Effector CD8-positive, alpha-beta T cell (primary cell): ENCODE results near the gene PLXNB3.
A peak's percentile ranks its signal among the peaks of the same experiment; 100 is the strongest.
"Not testable (repeated sequence)": the region's sequence is repeated elsewhere in the genome, so short reads cannot be mapped to it uniquely, and the experiment has no call there.

ENCODE experiments used
- DNase-seq: peaks from one replicate; lab custom pipeline; 2025; lab: John Stamatoyannopoulos, UW
- total RNA-seq, 4 experiments: gene quantifications; one replicate each; lab custom pipeline; 2026; lab: John Stamatoyannopoulos, UW

Gene PLXNB3
- 0 to 0.27 (median 0) reads per million in 4 experiments for total RNA-seq

DNA sequence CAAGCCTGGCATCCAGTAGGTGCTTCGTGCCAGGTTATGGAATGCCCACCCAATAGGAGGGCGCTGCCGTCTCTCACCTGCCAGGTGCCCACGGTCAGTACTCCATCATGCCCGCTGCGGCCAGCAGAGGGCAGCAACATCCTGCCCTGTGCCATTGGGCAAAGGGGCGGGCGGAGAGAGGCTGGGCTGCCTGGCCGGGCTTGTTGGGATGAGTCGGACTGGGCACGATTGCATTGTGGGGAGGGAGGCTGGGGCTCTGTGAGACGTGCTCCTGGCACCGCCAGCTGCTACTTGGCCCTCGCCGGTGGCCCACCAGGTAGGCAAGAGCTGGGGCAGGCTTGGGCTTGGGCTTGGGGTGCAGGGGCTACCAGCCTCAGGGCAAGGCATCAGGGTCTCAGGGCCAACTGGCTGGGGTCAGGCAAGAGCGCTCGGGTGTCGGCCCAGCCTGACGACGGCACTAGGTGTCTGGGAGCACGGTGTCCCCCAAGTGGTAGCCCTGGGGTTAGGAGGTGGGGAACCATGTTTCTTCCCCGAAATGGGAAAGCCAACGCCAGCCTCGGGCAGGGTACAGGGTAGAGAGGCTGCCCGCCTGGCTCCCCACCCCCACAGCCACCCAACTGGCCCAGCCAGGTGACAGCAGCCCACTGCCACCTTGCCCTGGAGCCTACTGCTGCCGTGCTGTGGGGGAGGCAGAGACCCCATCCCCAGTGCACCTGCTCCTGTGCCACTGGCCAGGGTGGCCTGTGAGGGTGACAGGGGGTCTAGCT is at the start of gene PLXNB3:
Gene PLXNB3 (plus strand): TSS at position 261 of the 767 bp plus-strand sequence. CDS start 1,287 bp downstream, outside the sequence.
- DNase-seq, result peak; percentile 68

DNA sequence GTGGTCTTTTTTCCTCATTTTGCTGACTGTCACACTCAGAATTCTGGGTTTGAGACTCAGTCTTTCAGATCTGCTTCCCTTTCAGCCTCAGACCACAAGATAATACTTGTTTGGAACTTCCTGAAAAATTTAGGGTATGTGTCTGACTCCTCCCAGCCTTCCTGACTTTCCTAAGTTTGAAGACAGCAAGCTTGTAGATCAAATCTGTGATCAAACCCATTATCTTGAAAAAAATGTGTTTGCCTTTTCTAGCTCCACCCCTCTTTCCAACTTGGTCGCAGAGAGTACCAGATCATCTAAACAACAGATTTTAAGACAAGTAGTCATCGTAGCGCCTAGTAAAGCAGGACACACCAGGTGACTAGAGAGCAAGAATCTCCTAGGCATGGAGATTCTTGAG is 49.8 kb upstream of the PLXNB3 start:
- no peak for DNase-seq

DNA sequence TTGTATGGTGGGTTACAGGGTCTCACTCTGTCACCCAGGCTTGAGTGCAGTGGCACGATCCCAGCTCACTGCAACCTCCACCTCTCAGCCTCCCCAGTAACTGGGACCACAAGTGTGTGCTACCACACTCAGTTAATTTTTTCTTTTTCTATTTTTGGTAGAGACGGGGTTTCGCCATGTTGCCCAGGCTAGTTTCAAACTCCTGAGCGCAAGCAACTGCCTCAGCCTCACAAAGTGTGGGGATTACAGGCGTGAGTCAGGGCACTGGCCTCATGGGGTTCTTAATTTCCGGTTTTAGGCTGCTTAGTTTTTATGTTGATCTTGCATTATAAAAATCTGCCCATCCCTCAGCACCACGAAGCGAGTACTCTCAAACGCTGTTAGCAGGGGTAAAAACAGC is 46.6 kb upstream of the PLXNB3 start:
- DNase-seq, result no peak

DNA sequence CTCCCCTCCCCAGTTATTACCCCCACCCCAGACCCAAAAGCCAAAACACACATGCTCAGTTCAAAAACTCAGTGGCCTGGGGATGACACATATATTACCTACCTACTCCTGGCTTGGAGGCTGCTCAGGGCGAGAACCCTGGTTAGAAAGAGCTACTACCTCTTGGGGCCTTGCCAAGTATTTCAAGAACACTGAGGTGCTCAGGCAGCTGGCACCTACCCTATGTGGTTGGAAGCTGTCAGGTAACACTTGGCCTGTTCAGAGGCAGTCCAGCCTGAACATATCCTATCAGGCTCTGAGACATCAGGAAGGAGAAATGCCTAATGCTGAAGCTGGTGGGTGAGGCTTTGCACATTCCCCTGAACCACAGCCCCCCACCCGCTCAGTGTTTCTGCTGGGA is 44.8 kb upstream of the PLXNB3 start:
- no peak for DNase-seq

DNA sequence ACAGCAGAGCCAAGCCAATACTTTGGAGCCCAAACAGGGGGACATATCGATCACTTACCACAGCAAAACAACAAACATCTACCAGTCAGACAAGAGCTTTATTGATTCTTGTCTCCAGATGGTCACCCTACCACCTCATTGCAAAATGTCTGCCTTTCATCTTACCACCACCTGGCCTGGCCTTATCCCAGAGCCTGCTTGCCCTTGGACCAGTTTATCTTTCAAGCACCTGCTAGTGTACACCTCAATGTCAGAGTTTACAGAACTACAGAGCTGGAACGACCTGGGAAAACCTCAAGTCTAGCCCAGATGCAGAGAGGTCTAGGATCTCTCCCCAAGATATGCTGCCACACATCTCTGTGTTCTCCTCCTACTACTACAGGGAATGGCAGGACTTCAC is 44.3 kb upstream of the PLXNB3 start:
- DNase-seq, result no peak

DNA sequence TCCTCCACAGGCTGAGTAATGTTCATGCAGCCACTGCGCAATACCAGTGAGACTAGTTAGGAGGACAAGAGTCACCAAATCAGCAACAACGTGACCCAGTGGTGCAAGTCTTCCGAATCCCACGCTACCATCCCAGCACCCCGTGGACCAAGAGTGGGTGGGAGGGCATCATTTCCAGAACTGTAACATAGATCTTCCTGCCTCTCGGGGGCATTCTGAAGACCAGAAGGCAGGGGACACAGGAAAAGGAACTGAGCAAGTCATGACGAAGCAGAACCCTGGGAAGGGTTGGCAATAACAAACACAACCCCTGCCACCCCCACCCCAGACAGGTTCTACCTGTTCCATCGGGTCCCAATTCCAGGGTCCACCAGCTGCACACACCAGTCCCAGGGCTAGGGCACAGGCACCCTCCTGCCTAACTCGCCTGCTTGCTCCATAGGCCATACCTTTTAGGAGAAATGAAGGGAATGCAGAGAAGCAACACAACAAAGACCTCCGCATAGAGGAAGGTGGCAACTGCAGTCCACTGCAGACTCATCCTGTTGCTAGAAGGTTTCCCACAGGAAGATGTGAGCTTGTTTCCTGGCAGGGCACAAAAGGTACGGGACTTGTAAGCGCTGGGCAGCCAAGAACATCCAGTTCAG is 41.2 kb upstream of the PLXNB3 start:
- no peak for DNase-seq

DNA sequence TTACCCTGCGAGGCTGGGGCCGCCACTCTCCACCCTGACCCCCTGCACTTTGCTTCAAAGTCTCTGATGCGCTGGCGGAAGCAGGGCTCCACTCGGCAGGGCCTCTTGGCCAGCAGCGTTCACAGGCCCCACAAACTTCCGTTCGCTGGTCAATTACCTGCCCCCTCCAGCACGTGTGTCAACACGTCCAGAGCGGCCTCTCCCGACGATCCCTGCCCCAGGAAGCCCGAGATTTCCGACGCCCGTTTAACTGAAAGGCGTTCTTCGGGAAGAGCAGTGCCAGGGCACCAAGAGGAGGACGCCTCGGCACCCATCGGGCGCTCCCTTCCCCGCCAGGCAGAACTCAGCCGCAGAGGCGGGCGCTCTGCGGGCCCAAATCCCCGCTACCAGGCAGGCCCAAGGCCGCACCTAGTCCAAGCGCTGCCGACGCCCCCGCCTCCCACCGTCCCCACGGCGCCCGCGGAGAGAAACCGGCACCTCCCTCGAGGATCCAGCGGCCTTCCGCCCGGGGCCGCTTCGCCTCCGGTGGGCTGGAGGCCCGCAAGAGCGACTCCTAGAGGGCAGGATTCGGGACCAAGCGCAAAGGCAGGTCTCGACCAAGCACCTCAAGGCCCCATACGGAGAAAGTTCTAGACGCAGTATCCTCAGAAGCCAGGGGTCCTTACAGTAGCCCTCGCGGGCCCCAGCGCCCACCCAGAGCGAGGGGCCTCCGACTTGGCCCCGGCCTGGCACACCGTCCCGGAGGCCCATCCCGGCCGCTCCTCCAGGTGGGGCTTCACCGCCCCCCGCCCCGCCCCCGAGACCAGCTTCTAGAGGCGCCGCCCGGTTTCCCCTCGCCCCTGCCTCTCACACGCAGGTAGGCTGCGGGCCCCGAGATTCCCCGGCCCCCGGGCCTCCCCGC is 40.4 kb upstream of the PLXNB3 start:
- peak; percentile 64 for DNase-seq

DNA sequence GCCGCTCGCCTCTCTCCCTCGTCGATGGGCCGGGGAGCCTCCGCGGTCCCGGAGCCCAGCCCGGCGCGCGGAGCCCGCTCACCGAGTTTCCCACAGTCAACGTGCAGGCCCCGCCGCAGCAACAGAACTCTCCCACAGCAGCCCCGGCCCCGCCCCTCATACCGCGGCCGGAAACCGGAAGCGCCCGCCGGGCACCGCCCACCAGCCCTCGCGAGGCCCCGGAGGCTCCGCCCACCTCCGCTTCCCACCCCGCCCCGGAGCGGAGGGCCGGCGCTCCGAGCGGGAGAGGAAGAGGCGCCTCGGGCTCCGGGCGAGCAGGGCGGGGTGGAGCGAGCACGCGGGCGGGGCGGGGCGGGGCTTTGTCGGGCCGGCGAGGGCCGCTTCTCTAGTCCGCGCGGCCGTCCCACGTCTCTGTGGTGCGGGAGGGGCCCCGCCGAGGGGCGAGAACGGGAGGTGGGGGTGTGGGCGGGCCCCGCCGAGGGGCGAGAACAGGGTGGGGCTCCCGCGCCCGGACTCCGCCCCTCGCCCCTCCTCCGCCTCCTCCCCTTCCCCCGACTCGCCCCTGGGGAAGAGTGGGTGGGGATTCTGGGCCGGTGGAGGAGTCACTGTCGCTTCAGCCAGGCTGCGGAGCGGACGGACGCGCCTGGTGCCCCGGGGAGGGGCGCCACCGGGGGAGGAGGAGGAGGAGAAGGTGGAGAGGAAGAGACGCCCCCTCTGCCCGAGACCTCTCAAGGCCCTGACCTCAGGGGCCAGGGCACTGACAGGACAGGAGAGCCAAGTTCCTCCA is 39.6 kb upstream of the PLXNB3 start, which contains the start of the genes ABCD1 and BCAP31:
Gene ABCD1 (plus strand): TSS at position 605 of the 787 bp plus-strand sequence. CDS start 411 bp downstream, outside the sequence.
Gene BCAP31 (minus strand): TSS at position 136 of the 787 bp plus-strand sequence. CDS start 1,143 bp downstream, outside the sequence.
- DNase-seq, result peak; percentile 83

DNA sequence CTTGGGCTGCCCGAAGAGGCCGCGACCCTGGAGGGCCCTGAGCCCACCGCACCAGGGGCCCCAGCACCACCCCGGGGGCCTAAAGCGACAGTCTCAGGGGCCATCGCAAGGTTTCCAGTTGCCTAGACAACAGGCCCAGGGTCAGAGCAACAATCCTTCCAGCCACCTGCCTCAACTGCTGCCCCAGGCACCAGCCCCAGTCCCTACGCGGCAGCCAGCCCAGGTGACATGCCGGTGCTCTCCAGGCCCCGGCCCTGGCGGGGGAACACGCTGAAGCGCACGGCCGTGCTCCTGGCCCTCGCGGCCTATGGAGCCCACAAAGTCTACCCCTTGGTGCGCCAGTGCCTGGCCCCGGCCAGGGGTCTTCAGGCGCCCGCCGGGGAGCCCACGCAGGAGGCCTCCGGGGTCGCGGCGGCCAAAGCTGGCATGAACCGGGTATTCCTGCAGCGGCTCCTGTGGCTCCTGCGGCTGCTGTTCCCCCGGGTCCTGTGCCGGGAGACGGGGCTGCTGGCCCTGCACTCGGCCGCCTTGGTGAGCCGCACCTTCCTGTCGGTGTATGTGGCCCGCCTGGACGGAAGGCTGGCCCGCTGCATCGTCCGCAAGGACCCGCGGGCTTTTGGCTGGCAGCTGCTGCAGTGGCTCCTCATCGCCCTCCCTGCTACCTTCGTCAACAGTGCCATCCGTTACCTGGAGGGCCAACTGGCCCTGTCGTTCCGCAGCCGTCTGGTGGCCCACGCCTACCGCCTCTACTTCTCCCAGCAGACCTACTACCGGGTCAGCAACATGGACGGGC is 38.8 kb upstream of the PLXNB3 start:
- DNase-seq, result no peak

DNA sequence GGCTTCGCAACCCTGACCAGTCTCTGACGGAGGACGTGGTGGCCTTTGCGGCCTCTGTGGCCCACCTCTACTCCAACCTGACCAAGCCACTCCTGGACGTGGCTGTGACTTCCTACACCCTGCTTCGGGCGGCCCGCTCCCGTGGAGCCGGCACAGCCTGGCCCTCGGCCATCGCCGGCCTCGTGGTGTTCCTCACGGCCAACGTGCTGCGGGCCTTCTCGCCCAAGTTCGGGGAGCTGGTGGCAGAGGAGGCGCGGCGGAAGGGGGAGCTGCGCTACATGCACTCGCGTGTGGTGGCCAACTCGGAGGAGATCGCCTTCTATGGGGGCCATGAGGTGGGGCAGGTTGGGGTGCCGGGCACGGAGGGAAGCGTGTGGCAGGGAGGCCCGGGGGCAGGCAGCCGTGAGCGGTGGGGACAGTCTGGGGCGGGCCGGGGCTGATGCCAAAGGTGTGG is 38.2 kb upstream of the PLXNB3 start:
- no peak for DNase-seq

DNA sequence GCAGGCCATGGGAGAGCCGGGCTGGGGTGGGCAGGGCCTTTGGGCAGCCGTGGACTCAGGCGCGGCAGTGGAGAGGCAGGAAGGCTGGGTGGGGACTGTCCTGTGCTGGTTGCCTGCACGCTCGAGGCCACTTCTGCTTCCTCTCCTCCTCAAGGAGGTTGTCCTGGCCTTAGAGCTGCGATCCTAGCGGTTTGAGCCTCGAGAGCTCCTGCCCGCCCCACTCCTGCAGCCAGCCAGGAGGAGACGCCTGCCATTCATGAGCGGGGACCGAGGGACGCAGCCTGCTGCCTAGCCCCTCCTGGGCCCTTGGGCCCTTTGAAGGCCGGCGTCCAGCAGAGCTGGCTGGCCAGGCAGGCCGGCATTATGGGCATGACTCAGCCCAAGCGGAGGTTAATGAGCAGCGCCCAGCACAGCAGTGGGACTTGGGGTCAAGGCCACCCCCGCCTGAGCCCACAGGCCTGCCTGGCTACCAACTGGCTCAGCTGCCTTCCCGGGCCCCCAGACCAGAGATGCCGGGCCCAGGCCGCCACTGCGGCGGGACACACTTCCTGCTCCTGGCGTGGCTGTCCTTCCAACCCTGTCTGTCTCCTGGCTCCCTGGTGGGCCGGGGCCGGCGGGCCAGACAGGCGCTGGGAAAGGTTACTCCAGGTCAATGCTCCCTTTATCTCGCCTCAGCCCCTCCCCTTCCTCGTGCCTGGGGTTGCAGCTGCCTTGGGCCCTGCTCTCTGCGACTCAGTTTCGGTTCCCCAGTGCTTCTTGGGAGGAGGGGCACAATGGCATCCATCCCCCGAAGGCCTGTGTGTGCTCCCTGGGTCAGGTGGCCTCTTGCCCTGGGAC is 37.5 kb upstream of the PLXNB3 start:
- no peak for DNase-seq

DNA sequence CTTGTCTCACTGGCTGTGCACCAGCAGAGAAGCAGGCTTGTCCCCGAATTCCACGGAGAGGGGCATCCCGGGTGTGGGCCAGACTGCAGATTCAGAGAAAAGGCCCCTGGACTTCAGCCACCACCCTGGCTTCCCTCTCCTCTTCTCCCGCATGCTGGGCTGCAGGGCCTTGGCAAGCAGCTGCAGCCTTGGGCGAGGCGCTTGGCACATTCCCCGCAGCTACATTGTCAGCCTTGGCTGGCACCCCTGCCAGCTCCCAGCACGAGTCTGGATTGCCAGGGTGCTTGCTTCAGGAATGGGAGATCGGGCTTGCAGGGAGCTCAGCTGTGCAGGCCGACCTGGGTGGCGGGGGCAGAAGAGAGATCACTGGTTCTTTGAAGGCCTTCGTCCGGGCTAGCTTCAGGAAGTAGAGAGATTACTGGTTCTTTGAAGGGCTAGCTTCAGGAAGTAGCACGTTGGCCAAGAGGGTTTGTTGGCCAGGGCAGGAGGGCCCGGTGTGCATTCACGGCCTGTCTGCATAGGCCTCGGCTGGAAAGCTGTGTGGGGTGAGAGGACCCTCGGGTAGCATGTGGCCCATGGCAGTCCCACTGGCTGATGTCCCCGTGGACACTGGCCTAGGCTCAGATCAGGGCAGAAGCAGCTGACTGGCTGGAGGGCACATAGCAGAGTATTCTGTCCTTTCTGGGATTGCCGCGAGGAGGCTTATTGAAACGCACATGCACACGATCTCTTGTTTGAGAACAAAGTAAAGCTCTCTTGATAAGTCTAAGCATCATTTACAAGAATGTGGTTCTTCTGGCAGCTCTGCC is 36.7 kb upstream of the PLXNB3 start:
- DNase-seq, result no peak

DNA sequence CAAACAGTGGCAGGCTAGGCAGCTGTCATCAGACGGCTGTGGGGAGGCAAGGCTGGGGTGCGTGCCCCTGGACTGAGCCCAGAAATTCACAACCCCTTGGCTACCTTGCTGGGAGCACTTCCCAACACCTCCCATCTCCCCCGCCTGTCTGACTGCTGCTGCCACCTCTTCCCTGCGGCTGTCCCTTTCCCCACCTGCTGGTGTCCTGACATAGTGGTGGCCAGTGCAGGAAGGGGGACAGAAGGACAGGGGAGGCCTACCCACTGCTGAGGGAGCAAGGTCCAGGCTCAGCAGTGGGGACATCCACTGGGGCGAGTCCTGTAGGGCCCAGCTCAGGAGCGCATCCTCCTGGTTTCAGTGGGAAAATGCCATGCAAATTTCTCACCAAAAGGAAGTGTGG is 36.0 kb upstream of the PLXNB3 start:
- DNase-seq, result no peak

DNA sequence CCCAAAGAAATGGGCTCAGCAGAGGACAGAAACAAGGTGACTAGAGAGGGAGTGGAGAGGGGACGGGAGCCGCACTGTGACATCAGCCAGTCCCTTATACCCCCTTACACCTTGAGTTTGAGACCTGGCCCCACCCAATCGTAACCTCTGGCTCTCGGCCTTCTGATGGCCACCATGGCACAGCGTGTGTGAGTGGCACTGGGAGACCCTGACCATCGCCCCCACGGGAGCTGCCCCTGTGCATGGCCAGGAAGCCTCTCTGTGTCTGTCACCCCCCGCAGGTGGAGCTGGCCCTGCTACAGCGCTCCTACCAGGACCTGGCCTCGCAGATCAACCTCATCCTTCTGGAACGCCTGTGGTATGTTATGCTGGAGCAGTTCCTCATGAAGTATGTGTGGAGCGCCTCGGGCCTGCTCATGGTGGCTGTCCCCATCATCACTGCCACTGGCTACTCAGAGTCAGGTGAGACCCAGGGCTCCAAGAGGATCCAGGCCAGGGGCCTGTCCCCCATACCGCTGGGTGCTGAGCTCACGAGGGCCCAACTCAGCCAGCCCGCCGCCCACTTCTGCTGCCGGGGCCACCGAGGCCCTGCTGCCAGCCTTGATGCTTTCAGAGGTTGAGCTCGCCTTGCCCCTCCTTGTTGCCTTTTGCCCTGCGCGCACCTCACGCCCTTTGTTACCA is 35.0 kb upstream of the PLXNB3 start:
- no peak for DNase-seq

DNA sequence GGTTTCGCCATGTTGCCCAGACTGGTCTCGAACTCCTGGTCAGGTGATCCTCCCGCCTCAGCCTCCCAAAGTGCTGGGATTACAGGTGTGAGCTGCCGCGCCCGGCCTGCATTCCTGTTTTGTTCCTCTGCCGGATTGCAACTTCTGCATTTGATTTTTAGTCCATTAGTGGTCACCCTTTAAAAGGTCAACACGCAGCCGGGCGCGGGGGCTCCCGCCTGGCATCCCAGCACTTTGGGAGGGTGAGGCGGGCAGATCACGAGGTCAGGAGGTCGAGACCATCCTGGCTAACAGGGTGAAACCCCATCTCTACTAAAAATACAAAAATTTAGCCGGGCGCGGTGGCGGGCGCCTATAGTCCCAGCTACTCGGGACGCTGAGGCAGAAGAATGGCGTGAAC is 33.9 kb upstream of the PLXNB3 start:
- DNase-seq, result not testable (repeated sequence)

DNA sequence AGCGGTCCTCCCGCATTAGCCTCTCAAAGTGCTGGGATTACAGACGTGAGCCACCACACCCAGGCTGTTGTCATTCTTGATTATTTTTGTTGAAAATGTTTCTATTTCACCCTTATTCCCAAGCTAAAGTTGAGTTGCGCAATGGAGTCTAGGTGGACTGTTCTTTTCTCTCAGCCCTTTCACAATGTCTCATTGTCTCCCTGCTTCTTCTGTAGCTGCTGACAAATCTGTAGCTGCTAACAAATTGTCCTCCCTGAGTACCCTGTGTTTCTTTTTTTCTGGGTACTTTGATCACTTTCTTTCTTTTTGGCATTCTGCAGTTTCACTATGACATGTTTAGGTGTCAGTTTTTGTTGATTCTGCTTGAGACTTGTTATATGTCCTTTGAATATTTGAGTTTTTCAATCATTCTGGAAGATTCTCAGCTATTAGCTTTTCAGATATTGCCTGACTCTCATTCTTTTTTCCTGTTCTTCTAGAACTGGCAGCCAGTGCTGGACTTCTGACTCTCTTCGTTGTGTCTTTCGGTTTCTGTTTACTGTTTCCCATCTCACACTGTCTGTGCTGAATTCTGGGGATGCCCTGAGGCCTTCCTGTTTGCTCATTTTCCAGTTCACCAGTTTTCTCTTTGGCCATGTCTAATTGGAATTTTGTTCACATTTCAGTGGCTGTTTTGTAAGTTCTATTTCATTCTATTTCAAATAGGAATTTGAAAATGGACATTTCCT is 32.8 kb upstream of the PLXNB3 start:
- no peak for DNase-seq

DNA sequence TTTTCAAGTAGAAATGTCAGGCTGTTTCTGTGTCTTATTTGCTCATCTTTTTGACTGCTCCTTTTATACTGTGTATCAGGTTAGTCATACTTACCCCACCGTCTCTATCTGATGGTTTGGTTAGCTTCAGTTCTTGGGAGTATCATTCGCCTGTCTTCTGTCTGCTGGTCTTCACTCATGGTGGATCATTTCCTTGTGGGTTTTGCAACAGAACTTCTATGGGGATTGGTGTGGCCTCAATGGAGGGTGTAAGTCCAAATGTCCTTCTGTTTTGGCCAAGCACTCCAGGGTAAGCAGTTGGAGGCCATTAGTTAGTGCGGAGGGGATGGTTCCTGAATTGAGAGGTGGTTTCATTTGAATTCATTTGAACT is 32.2 kb upstream of the PLXNB3 start:
- DNase-seq, result no peak
